Pancreas (tissue), 10 donors: ENCODE data around the gene MUC21. TPM values are rescaled to one million over a fixed set of nuclear protein-coding genes. Genes with fewer than 3 reads are reported as not detected.

ENCODE experiments used
- ATAC-seq, 4 donors: fragments of 200-7000 bp; cut with Tn5 transposase; one replicate each; pipeline versions ENCODE4 v1.8.0 to v1.9.1; 2020; ENCODE audit warnings: mild to moderate bottlenecking in 4 of 4, moderate library complexity in 4 of 4
- DNase-seq, 6 donors: peaks; one replicate each; pipeline ENCODE4 v3.0.0-alpha.2; 2020
- FAIRE-seq: peaks from 2 replicates; lab custom pipeline; 2012; peaks lifted over from hg19 to GRCh38; lab: Jason Lieb, UNC
- H3K27ac ChIP-seq, 4 donors: fragments of 200-600 bp; sonication (generic); 1 replicate in 3 of 4; 2 replicates in 1 of 4; pipeline versions ENCODE4 v1.5.0 to v1.8.0; 2020
- H3K27me3 ChIP-seq, 4 donors: fragments of 200-600 bp; one replicate each; pipeline ENCODE4 v1.8.0; 2021
- H3K36me3 ChIP-seq, 3 donors: fragments of 200-600 bp; sonication (generic) in 1 of 3; one replicate each; pipeline versions ENCODE4 v1.5.0 to v1.8.0; 2020 to 2021
- H3K4me1 ChIP-seq, 3 donors: fragments of 200-600 bp; one replicate each; pipeline ENCODE4 v1.8.0; 2021
- H3K4me3 ChIP-seq, 4 donors: fragments of 200-600 bp; sonication (generic) in 2 of 4; one replicate each; pipeline versions ENCODE4 v1.5.0 to v1.8.0; 2020 to 2021
- H3K9me3 ChIP-seq, 4 donors: fragments of 200-600 bp; one replicate each; pipeline ENCODE4 v1.8.0; 2021
- CTCF ChIP-seq, 4 donors: fragments of 200-600 bp; sonication (generic) in 3 of 4; IDR thresholded peaks; one replicate each; pipeline versions ENCODE4 v1.5.0 to v1.8.0; 2021; ENCODE audit warnings: antibody characterized with exemption in 4 of 4
- WGBS, 2 donors: extraction: QIAGEN DNeasy Blood & Tissue Kit; methylation state at CpG; one replicate each; pipeline ENCODE4 v1.1.7; 2013; 5-methylcytosine and 5-hydroxymethylcytosine counted together
- intact Hi-C, 3 donors: fragments of 100-400 bp; cut with DNase I; formaldehyde crosslinking; loops; one replicate each; pipeline versions ENCODE4 v1.11.1 to v1.14.2; 2022
- polyA plus RNA-seq, 2 donors: library from polyadenylated mRNA; stranded (reverse); fragments of 200-250 nt; gene quantifications; one replicate each; pipeline ENCODE4 v1.2.3, GENCODE V29; 2013
- total RNA-seq, 6 donors: library from RNA; stranded (reverse); fragmentation: NEBNext Ultra II Directional in 4 of 6; extraction: Animal tissue kit (Norgen Biotek cat#: 25700) in 4 of 6; gene quantifications; one replicate each; pipeline versions ENCODE4 v1.2.1 to v1.2.4, GENCODE V29; 2021 to 2023
- donor health status: healthy with polysubstance abuse.
- donor health status: DM: no; HTN: no; CAD: no; lungs with moderate emphysema.
- donor health status: DM: no; HTN: no; CAD: no.
- donor health status: control.
- donor health status: control.
- donor health status: Bipolar disorder and iron deficiency.
- donor health status: DM: yes; HTN: yes; CAD: no.
- donor health status: DM: no; HTN: no; CAD: no.
- donor health status: DM: no; HTN: no; CAD: no.
- donor health status: DM: yes; HTN: yes; CAD: no.

MUC21 gene
- total and polyA plus RNA-seq, 8 donors = 0.07 to 0.23 TPM; not detected in 6

- 86 to 93% methylated on average over 2 of the region's 2 CpGs for WGBS, 2 donors
- Histone ChIP-seq H3K4me1 (peaks cover 0 to 3% (median 0%) of the 10 kb centered on the region in 3 donors), H3K36me3 (no peaks in the 10 kb centered on the region), H3K9me3 (no peaks in the 10 kb centered on the region), H3K27me3 (peaks cover 0 to 4% (median 0%) of the 10 kb centered on the region in 4 donors), H3K27ac (no peak overlapping the region), H3K4me3 (no peak overlapping the region)
- intact Hi-C loops = no loop called here
- DNase-seq = no peak
- no peak for ATAC-seq
- no peak for FAIRE-seq
- TF ChIP-seq CTCF (IDR thresholded peaks at IDR 0.05) = no peak
Observed at GRCh38 chr6:30957716-30958115, 25.8 kb upstream of the MUC21 start.

GRCh38 chr6:30960907-30961673, 22.4 kb upstream of the MUC21 start:
- WGBS, 2 donors = 61 to 64% methylated on average over 9 of the region's 9 CpGs
- ATAC-seq (no peak), DNase-seq (no peak), FAIRE-seq (no peak)
- Histone ChIP-seq H3K36me3 (no peaks in the 10 kb centered on the region), H3K4me3 (no peak overlapping the region), H3K27ac (no peak overlapping the region), H3K27me3 (peaks cover 0 to 4% (median 0%) of the 10 kb centered on the region in 4 donors), H3K9me3 (no peaks in the 10 kb centered on the region), H3K4me1 (peaks cover 0 to under 1% (median 0%) of the 10 kb centered on the region in 3 donors)
- TF ChIP-seq CTCF (IDR thresholded peaks at IDR 0.05) = no peak
- intact Hi-C loops = no loop called here

- no peak for TF ChIP-seq CTCF (IDR thresholded peaks at IDR 0.05)
- FAIRE-seq (no peak), DNase-seq (no peak), ATAC-seq (no peak)
- no peaks in the 10 kb centered on the region for H3K9me3 ChIP-seq
- no peaks in the 10 kb centered on the region for H3K36me3 ChIP-seq
- H3K4me1 ChIP-seq = no peaks in the 10 kb centered on the region
- intact Hi-C loops = no loop called here
- no peak overlapping the region for H3K4me3 ChIP-seq
- H3K27me3 ChIP-seq = peaks cover 0 to 4% (median 0%) of the 10 kb centered on the region in 4 donors
- no peak overlapping the region for H3K27ac ChIP-seq
Observed at GRCh38 chr6:30962716-30963115, 20.8 kb upstream of the MUC21 start.

GRCh38 chr6:30963641-30964040, 19.9 kb upstream of the MUC21 start:
- Histone ChIP-seq H3K36me3 (no peaks in the 10 kb centered on the region), H3K9me3 (no peaks in the 10 kb centered on the region), H3K27ac (no peak overlapping the region), H3K4me1 (no peaks in the 10 kb centered on the region), H3K27me3 (peaks cover 0 to 4% (median 0%) of the 10 kb centered on the region in 4 donors), H3K4me3 (no peak overlapping the region)
- 56% methylated on average over 6 of the region's 6 CpGs for WGBS, 2 donors
- peak; percentile 47 to 80 (median 68) for ATAC-seq
- intact Hi-C loops = no loop called here
- no peak for TF ChIP-seq CTCF (IDR thresholded peaks at IDR 0.05)
- peak in 1 of 6 donors; percentile 47 for DNase-seq
- FAIRE-seq = no peak

GRCh38 chr6:30964075-30964474, 19.4 kb upstream of the MUC21 start:
- DNase-seq (no peak), FAIRE-seq (no peak), ATAC-seq (peak in 1 of 4 donors; percentile 12)
- 86 to 100% methylated on average over 4 of the region's 4 CpGs for WGBS, 2 donors
- no peak overlapping the region for H3K4me3 ChIP-seq
- no peak for TF ChIP-seq CTCF (IDR thresholded peaks at IDR 0.05)
- no peaks in the 10 kb centered on the region for H3K9me3 ChIP-seq
- H3K27me3 ChIP-seq = peaks cover 0 to 4% (median 0%) of the 10 kb centered on the region in 4 donors
- no peaks in the 10 kb centered on the region for H3K36me3 ChIP-seq
- no peaks in the 10 kb centered on the region for H3K4me1 ChIP-seq
- intact Hi-C loops = no loop called here
- no peak overlapping the region for H3K27ac ChIP-seq
